Measurements from ENCODE around the gene CSTF1.
"Not testable (repeated sequence)": the region's sequence is repeated elsewhere in the genome, so short reads cannot be mapped to it uniquely, and the experiment has no call there.

The CSTF1 gene

DNA sequence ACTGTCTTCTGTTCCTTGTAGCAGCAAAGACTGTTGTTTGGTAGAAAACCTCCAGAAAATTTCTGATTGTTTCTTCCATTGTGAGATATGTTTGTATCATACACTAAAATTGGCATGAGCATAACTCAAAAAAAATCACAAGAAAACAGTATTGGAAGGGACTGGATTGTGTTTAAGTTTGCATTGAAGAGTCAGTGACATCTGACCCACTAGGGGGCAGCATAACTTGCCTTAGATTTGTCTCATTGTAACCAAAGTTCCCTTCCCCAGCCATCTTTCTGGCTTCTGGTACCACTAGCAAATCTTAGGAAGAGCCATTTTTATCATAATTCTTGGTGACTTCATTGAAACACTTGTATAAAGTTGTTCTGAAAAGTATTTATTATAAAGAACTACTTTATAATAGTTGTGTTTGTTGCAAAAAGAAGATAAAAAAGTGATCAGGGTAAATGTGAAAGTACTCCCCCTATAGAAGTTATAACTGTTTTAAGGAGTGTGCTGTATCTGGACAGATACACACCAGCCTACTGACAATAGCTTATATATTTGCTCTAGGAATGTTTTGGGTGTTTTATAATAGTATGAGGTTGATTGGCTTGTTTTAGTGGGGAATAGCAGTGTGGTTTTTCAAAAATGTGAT is 7.7 kb downstream of the CSTF1 start:
- TF ChIP-seq RARB (CRISPR knock-in tag; IDR thresholded peaks at IDR 0.05) (no peak), BACH2 (CRISPR knock-in tag; IDR thresholded peaks at IDR 0.05; ENCODE audit: borderline replicate concordance) (no peak), ZFP3 (CRISPR knock-in tag; IDR thresholded peaks at IDR 0.05) (no peak), ZNF565 (CRISPR knock-in tag; conservative IDR thresholded peaks at IDR 0.05; ENCODE audit: low read depth) (no peak), ARNTL (CRISPR knock-in tag; IDR thresholded peaks at IDR 0.05; ENCODE audit: borderline replicate concordance, low read depth) (no peak), POU6F1 (CRISPR knock-in tag; IDR thresholded peaks at IDR 0.05; ENCODE audit: borderline replicate concordance, low read depth) (no peak), TOX (CRISPR knock-in tag; IDR thresholded peaks at IDR 0.05; ENCODE audit: borderline replicate concordance) (no peak)
- TF ChIP-seq, protein P1, sequence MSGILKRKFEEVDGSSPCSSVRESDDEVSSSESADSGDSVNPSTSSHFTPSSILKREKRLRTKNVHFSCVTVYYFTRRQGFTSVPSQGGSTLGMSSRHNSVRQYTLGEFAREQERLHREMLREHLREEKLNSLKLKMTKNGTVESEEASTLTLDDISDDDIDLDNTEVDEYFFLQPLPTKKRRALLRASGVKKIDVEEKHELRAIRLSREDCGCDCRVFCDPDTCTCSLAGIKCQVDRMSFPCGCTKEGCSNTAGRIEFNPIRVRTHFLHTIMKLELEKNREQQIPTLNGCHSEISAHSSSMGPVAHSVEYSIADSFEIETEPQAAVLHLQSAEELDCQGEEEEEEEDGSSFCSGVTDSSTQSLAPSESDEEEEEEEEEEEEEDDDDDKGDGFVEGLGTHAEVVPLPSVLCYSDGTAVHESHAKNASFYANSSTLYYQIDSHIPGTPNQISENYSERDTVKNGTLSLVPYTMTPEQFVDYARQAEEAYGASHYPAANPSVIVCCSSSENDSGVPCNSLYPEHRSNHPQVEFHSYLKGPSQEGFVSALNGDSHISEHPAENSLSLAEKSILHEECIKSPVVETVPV (CRISPR knock-in tag; IDR thresholded peaks at IDR 0.05): no peak

GRCh38 chr20:56403465-56403864 is 11.0 kb downstream of the CSTF1 start:
- TF ChIP-seq RARB (CRISPR knock-in tag; IDR thresholded peaks at IDR 0.05) (no peak), OSR1 (CRISPR knock-in tag; IDR thresholded peaks at IDR 0.05) (no peak)
- no peak for ATAC-seq

More for the DNA sequence above, 7.7 kb downstream of the CSTF1 start:
- peak; percentile 84 for ATAC-seq

DNA sequence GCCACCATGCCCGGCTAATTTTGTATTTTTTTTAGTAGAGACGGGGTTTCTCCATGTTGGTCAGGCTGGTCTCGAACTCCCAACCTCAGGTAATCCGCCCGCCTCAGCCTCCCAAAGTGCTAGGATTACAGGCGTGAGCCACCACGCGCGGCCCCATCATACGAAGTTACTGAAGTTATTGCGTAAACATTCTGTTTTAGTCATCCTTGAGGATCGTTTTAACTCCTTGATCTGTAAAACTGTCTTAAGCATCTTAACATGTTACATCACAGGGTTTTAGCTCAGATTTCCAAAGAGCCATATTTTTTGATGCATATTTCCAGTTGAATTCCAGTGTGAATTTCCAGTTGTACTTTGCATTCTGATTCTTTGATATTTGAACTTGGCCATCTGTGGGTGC is 12.9 kb downstream of the CSTF1 start:
- not testable (repeated sequence) for ATAC-seq

DNA sequence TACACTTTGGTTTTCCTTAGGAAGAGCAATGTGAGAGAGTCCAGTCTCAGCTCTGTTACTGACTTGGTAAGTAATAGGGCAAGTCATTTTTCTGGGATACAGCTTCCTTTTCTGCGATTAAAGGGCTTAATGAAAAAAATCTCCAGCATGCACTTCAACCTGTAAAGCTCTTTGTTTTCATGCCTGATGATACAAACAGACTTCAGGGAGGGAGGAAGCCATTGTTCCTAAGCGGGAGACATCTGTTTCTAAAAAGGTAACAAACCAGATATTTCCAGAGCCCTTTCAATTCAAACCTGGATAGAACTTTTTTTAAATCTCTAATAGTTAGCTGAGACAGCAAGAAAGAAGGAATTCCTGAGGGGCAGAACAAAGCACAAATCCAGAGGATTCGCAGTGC is 14.5 kb downstream of the CSTF1 start:
- TF ChIP-seq BACH2 (CRISPR knock-in tag; IDR thresholded peaks at IDR 0.05; ENCODE audit: borderline replicate concordance): no peak
- TF ChIP-seq, protein P2, sequence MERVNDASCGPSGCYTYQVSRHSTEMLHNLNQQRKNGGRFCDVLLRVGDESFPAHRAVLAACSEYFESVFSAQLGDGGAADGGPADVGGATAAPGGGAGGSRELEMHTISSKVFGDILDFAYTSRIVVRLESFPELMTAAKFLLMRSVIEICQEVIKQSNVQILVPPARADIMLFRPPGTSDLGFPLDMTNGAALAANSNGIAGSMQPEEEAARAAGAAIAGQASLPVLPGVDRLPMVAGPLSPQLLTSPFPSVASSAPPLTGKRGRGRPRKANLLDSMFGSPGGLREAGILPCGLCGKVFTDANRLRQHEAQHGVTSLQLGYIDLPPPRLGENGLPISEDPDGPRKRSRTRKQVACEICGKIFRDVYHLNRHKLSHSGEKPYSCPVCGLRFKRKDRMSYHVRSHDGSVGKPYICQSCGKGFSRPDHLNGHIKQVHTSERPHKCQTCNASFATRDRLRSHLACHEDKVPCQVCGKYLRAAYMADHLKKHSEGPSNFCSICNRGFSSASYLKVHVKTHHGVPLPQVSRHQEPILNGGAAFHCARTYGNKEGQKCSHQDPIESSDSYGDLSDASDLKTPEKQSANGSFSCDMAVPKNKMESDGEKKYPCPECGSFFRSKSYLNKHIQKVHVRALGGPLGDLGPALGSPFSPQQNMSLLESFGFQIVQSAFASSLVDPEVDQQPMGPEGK (CRISPR knock-in tag; IDR thresholded peaks at IDR 0.05; ENCODE audit: borderline replicate concordance): no peak
- ATAC-seq: no peak

GRCh38 chr20:56409521-56409920 is 17.1 kb downstream of the CSTF1 start:
- no peak for ATAC-seq
- TF ChIP-seq ZNF565 (CRISPR knock-in tag; conservative IDR thresholded peaks at IDR 0.05; ENCODE audit: low read depth): no peak
- TF ChIP-seq GLIS3 (CRISPR knock-in tag; IDR thresholded peaks at IDR 0.05): no peak
- TF ChIP-seq CSDC2 (CRISPR knock-in tag; IDR thresholded peaks at IDR 0.05): no peak
- TF ChIP-seq RARB (CRISPR knock-in tag; IDR thresholded peaks at IDR 0.05): no peak
- TF ChIP-seq TOX (CRISPR knock-in tag; IDR thresholded peaks at IDR 0.05; ENCODE audit: borderline replicate concordance): no peak
- TF ChIP-seq, protein P3, sequence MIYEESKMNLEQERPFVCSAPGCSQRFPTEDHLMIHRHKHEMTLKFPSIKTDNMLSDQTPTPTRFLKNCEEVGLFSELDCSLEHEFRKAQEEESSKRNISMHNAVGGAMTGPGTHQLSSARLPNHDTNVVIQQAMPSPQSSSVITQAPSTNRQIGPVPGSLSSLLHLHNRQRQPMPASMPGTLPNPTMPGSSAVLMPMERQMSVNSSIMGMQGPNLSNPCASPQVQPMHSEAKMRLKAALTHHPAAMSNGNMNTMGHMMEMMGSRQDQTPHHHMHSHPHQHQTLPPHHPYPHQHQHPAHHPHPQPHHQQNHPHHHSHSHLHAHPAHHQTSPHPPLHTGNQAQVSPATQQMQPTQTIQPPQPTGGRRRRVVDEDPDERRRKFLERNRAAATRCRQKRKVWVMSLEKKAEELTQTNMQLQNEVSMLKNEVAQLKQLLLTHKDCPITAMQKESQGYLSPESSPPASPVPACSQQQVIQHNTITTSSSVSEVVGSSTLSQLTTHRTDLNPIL (CRISPR knock-in tag; IDR thresholded peaks at IDR 0.05; ENCODE audit: low read depth): no peak
- no peak for TF ChIP-seq TSHZ2 (CRISPR knock-in tag; IDR thresholded peaks at IDR 0.05)
- no peak for TF ChIP-seq OSR1 (CRISPR knock-in tag; IDR thresholded peaks at IDR 0.05)
- no peak for TF ChIP-seq ZNF70 (CRISPR knock-in tag; IDR thresholded peaks at IDR 0.05)
- TF ChIP-seq, protein P2 (CRISPR knock-in tag; IDR thresholded peaks at IDR 0.05; ENCODE audit: borderline replicate concordance): no peak
- TF ChIP-seq PPARA (CRISPR knock-in tag; IDR thresholded peaks at IDR 0.05; ENCODE audit: borderline replicate concordance): no peak
- TF ChIP-seq ZNF8 (CRISPR knock-in tag; IDR thresholded peaks at IDR 0.05): no peak
- TF ChIP-seq, protein P1 (CRISPR knock-in tag; IDR thresholded peaks at IDR 0.05): no peak
- TF ChIP-seq ESRRG (CRISPR knock-in tag; IDR thresholded peaks at IDR 0.05): no peak
- no peak for TF ChIP-seq ZC3H10 (CRISPR knock-in tag; IDR thresholded peaks at IDR 0.05)
